PC-3 (cell line): Measurements from ENCODE around the gene SOX21.

Experiments
- CTCF ChIP-seq: fragments of 300-600 bp; sonication (generic); conservative IDR thresholded peaks from 2 replicates; pipeline ENCODE4 v1.5.1; 2017; ENCODE audit warnings: antibody characterized with exemption, low read depth, mild to moderate bottlenecking, low read length
- EZH2phosphoT487 ChIP-seq: fragments of 300-600 bp; sonication (generic); IDR thresholded peaks from 2 replicates; pipeline ENCODE4 v1.6.1; 2018; ENCODE audit warnings: mild to moderate bottlenecking, antibody characterized with exemption, low read length, borderline replicate concordance

GRCh38 chr13:94712287-94712811, at the start of gene SOX21:
- TF ChIP-seq CTCF (no peak), EZH2phosphoT487 (no peak)
